ENCODE data around the gene ZIC5. TPM values are rescaled to one million over a fixed set of nuclear protein-coding genes. Genes with fewer than 3 reads are reported as not detected.

ZIC5 gene
- 0.07 TPM in 1 of 2 replicates, not detected in the other for total RNA-seq

DNA sequence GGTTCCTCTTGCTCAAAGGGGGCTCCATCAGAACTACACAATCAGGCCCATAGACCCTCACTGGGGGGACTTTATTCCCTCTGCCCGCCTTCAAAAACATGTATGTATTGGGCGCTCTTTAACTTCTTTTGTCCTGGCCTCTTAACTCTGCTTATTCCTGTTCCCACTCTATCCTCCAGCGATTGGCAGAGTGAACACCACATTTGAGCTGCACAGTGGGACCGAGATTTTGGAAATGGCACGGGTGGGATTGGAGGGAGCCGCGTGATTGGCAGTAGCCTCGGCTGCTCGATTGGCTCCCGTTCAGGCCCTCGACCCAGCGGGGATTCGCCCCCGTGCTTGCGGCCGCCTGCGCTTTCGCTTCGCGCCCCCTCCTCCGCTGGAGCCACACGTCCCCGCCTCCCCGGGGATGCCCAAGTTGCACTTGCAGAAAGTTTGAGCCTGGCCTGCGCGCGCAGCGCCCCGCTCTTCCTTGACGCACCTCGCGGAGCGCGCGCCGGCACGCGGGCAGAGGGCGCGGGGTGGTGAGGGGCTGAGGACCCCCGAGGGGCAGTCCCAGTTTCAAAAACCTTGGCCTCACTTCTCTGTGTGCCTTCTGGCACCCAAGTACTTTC, at the start of gene ZIC5:
TSS of gene ZIC5 (minus strand) at position 192 of the 614 bp plus-strand sequence. CDS start at position 28, 164 bp downstream.

GRCh38 chr13:99981735-99982035, 10.1 kb upstream of the ZIC5 start, which contains the start of gene ZIC2:
Gene ZIC2, plus strand, starts transcription at chr13:99981784. Its CDS starts 281 bp downstream, at chr13:99982065.

Other genes starting within 250 kb of the ZIC5 start
- 0.14 TPM in 1 of 2 replicates, not detected in the other for gene ZIC2, start 10.0 kb upstream of the ZIC5 start, total RNA-seq
- 26.1 and 28.0 TPM in 2 replicates for gene PCCA, start 117.3 kb upstream of the ZIC5 start, total RNA-seq

Data from thoracic aorta endothelial cell (primary cell).